SJCRH30 (cell line): ENCODE results near the gene DEUP1. TPM values are rescaled to one million over a fixed set of nuclear protein-coding genes. Genes with fewer than 3 reads are reported as not detected.

ENCODE experiments used
- DNase-seq, 2 experiments: peaks; one replicate each; pipeline ENCODE4 v3.0.0-alpha.2; 2015 to 2020
- H3K27ac ChIP-seq: fragments of 250-450 bp; sonication (Bioruptor Pico); 2 replicates; pipeline ENCODE4 v1.5.1; 2020; ENCODE audit warnings: mild to moderate bottlenecking, moderate library complexity
- H3K27me3 ChIP-seq: fragments of 250-450 bp; sonication (Bioruptor Pico); 2 replicates; pipeline ENCODE4 v1.5.1; 2020; ENCODE audit warnings: mild to moderate bottlenecking, moderate library complexity
- H3K36me3 ChIP-seq: fragments of 250-450 bp; sonication (Bioruptor Pico); 2 replicates; pipeline ENCODE4 v1.5.1; 2020; ENCODE audit warnings: mild to moderate bottlenecking, moderate library complexity
- H3K4me1 ChIP-seq: fragments of 250-450 bp; sonication (Bioruptor Pico); 2 replicates; pipeline ENCODE4 v1.5.1; 2020; ENCODE audit warnings: mild to moderate bottlenecking, moderate library complexity
- H3K4me3 ChIP-seq: fragments of 250-450 bp; sonication (Bioruptor Pico); 2 replicates; pipeline ENCODE4 v1.5.1; 2020; ENCODE audit warnings: mild to moderate bottlenecking, moderate library complexity
- H3K9me3 ChIP-seq: fragments of 250-450 bp; sonication (Bioruptor Pico); replicated peaks from 2 replicates; pipeline ENCODE4 v1.5.1; 2020; ENCODE audit warnings: mild to moderate bottlenecking, moderate library complexity
- total RNA-seq: library from RNA; depleted of rRNA; stranded (reverse); fragments of >200 nt; shearing (Covaris generic); gene quantifications from 2 replicates; pipeline ENCODE4 v1.2.3, GENCODE V29; 2014; rRNA removed

Gene DEUP1
- total RNA-seq, 1 experiment from 2014 or later: not detected

GRCh38 chr11:93478841-93479240, 148.3 kb downstream of the DEUP1 start:
- Histone ChIP-seq H3K9me3 (no peaks in the 10 kb centered on the region), H3K36me3 (no peaks in the 10 kb centered on the region), H3K4me3 (no peak overlapping the region), H3K27ac (no peak overlapping the region), H3K4me1 (peaks cover 12% of the 10 kb centered on the region; the same call in 1 of the 2 replicates), H3K27me3 (no peaks in the 10 kb centered on the region)
- DNase-seq: no peak

- Histone ChIP-seq H3K4me3 (no peak overlapping the region), H3K9me3 (no peaks in the 10 kb centered on the region), H3K4me1 (peaks cover 12% of the 10 kb centered on the region; the same call in 1 of the 2 replicates), H3K36me3 (no peaks in the 10 kb centered on the region), H3K27me3 (no peaks in the 10 kb centered on the region), H3K27ac (no peak overlapping the region)
- DNase-seq: no peak
These were observed 149.7 kb downstream of the DEUP1 start for GRCh38 chr11:93480256-93480655.

- peaks cover 12% of the 10 kb centered on the region; the same call in 1 of the 2 replicates for H3K4me1 ChIP-seq
- no peaks in the 10 kb centered on the region for H3K36me3 ChIP-seq
- H3K27me3 ChIP-seq: no peaks in the 10 kb centered on the region
- no peak overlapping the region for H3K27ac ChIP-seq
- no peak overlapping the region for H3K4me3 ChIP-seq
- DNase-seq: no peak
- H3K9me3 ChIP-seq: no peaks in the 10 kb centered on the region
These were observed 150.2 kb downstream of the DEUP1 start for GRCh38 chr11:93480756-93481155.

- H3K4me3 ChIP-seq: no peak overlapping the region
- no peaks in the 10 kb centered on the region for H3K27me3 ChIP-seq
- peaks cover 12% of the 10 kb centered on the region; the same call in 1 of the 2 replicates for H3K4me1 ChIP-seq
- H3K36me3 ChIP-seq: no peaks in the 10 kb centered on the region
- H3K27ac ChIP-seq: no peak overlapping the region
- no peaks in the 10 kb centered on the region for H3K9me3 ChIP-seq
- DNase-seq: no peak
These were observed 150.7 kb downstream of the DEUP1 start for GRCh38 chr11:93481279-93481678.

- H3K4me1 ChIP-seq: peaks cover 12% of the 10 kb centered on the region; the same call in 1 of the 2 replicates
- no peaks in the 10 kb centered on the region for H3K36me3 ChIP-seq
These were observed 151.2 kb downstream of the DEUP1 start for GRCh38 chr11:93481696-93482095.

GRCh38 chr11:93482556-93482955, 152.0 kb downstream of the DEUP1 start:
- H3K27me3 ChIP-seq: no peaks in the 10 kb centered on the region
- peaks cover 4% of the 10 kb centered on the region; the same call in 1 of the 2 replicates for H3K4me1 ChIP-seq
- no peak for DNase-seq
- H3K9me3 ChIP-seq: no peaks in the 10 kb centered on the region
- H3K36me3 ChIP-seq: no peaks in the 10 kb centered on the region
- H3K4me3 ChIP-seq: no peak overlapping the region
- H3K27ac ChIP-seq: no peak overlapping the region

More at GRCh38 chr11:93481696-93482095, 151.2 kb downstream of the DEUP1 start:
- H3K27me3 ChIP-seq: no peaks in the 10 kb centered on the region
- H3K9me3 ChIP-seq: no peaks in the 10 kb centered on the region
- H3K4me3 ChIP-seq: no peak overlapping the region
- no peak overlapping the region for H3K27ac ChIP-seq
- no peak for DNase-seq

- Histone ChIP-seq H3K9me3 (no peaks in the 10 kb centered on the region), H3K27ac (no peak overlapping the region), H3K27me3 (no peaks in the 10 kb centered on the region), H3K4me1 (no peaks in the 10 kb centered on the region), H3K36me3 (no peaks in the 10 kb centered on the region), H3K4me3 (no peak overlapping the region)
- DNase-seq: peak in 1 of 2 experiments; percentile 8
These were observed 154.2 kb downstream of the DEUP1 start for GRCh38 chr11:93484716-93485115.

GRCh38 chr11:93485983-93486382, 155.4 kb downstream of the DEUP1 start:
- Histone ChIP-seq H3K4me3 (no peak overlapping the region), H3K36me3 (no peaks in the 10 kb centered on the region), H3K4me1 (no peaks in the 10 kb centered on the region), H3K27me3 (no peaks in the 10 kb centered on the region), H3K27ac (no peak overlapping the region), H3K9me3 (no peaks in the 10 kb centered on the region)
- DNase-seq: no peak

- no peak overlapping the region for H3K27ac ChIP-seq
- DNase-seq: no peak
- no peaks in the 10 kb centered on the region for H3K27me3 ChIP-seq
- H3K9me3 ChIP-seq: no peaks in the 10 kb centered on the region
- H3K4me3 ChIP-seq: no peak overlapping the region
- H3K36me3 ChIP-seq: no peaks in the 10 kb centered on the region
- H3K4me1 ChIP-seq: no peaks in the 10 kb centered on the region
These were observed 156.5 kb downstream of the DEUP1 start for GRCh38 chr11:93487032-93487483.

Other genes starting within 250 kb of the DEUP1 start
- 12.3 and 19.8 TPM in 2 replicates for gene SLC36A4, start 132.8 kb upstream of the DEUP1 start, total RNA-seq
- 4.0 and 4.9 TPM in 2 replicates for gene SMCO4, start 212.6 kb downstream of the DEUP1 start, total RNA-seq